Posterior vena cava (tissue), 2 donors: Measurements from ENCODE around the gene LITAFD. TPM values are rescaled to one million over a fixed set of nuclear protein-coding genes. Genes with fewer than 3 reads are reported as not detected.
A peak's percentile ranks its signal among the peaks of the same experiment; 100 is the strongest.

ENCODE experiments used
- DNase-seq: peaks from one replicate; pipeline ENCODE4 v3.0.0-alpha.2; 2020; ENCODE audit warnings: low spot score
- intact Hi-C, 2 donors: fragments of 100-400 bp; cut with DNase I; formaldehyde crosslinking; loops; one replicate each; pipeline versions ENCODE4 v1.14.1 to v1.14.2; 2022 to 2023
- total RNA-seq, 2 donors: library from RNA; stranded (reverse); fragmentation: NEBNext Ultra II Directional; extraction: Animal tissue kit (Norgen Biotek cat#: 25700); gene quantifications; one replicate each; pipeline ENCODE4 v1.2.1, GENCODE V29; 2021
- donor health status: DM: yes; HTN: yes; CAD: no.
- donor health status: DM: yes; HTN: yes; CAD: no.

LITAFD gene
- total RNA-seq, 2 donors from 2014 or later, result not detected

- DNase-seq, result no peak
- intact Hi-C loops, result no loop called here
Measured at GRCh38 chr16:8929086-8929748, 47.1 kb downstream of the LITAFD start.

DNA sequence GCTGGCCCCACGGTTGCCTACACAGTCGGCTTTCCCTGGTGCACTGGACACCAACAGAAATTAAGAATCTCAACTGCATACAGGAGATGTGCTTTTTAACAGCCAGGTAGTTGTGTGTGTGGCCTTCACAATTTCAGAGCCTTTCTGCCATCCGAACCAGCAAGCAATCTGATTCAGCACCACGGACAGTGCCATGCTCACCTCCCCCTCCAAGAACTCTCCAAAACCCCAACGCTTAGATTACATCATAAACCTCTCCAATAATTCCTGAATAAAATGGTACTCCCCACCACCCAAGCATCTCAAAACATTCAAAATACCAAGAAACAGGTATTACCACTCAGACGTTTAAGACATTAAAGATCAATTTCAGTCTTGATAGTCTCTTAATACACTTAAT is 49.7 kb downstream of the LITAFD start:
- DNase-seq, result peak; percentile 83
- intact Hi-C loops, result no loop called here

GRCh38 chr16:8934601-8935000 is 52.5 kb downstream of the LITAFD start:
- DNase-seq, result peak; percentile 71
- intact Hi-C loops, result no loop called here

Other genes starting within 250 kb of the LITAFD start
- 1 to 10 TPM; 2.2 to 4.4 TPM for gene ABAT, start 207.7 kb upstream of the LITAFD start, total RNA-seq
- gene TMEM186, start 84.7 kb upstream of the LITAFD start, total RNA-seq, result 1 to 10 TPM; 5.4 to 6.4 TPM
- gene PMM2, start 84.5 kb upstream of the LITAFD start, total RNA-seq, result 10 to 100 TPM; 26.1 to 30.6 TPM
- gene CARHSP1, start 13.3 kb upstream of the LITAFD start, total RNA-seq, result 10 to 100 TPM; 39.8 to 44.0 TPM
- 10 to 100 TPM; 72.2 to 82.7 TPM for gene USP7, start 81.6 kb downstream of the LITAFD start, total RNA-seq
- 10 to 100 TPM; 63.9 to 65.7 TPM for gene HAPSTR1, start 209.3 kb downstream of the LITAFD start, total RNA-seq